Transverse colon (tissue), 3 donors: Measurements from ENCODE around the gene SLAMF1.

Experiments
- CTCF ChIP-seq, 5 experiments: fragments of 200-600 bp in 3 of 5; fragments of 450-650 bp in 2 of 5; sonication (generic) in 3 of 5; IDR thresholded peaks; 1 replicate in 2 of 5; 2 replicates in 3 of 5; pipeline ENCODE4 v1.5.1; 2016 to 2017; ENCODE audit warnings: antibody characterized with exemption in 5 of 5, inconsistent platforms in 3 of 5, mild to moderate bottlenecking in 2 of 5, moderate library complexity in 1 of 5
- EP300 ChIP-seq: sonication (generic); formaldehyde crosslinking; IDR thresholded peaks from one replicate; pipeline ENCODE4 v1.6.1; 2017; ENCODE audit warnings: antibody characterized with exemption, low read depth

- TF ChIP-seq CTCF (IDR thresholded peaks at IDR 0.05) (no peak), EP300 (no peak)
Measured at GRCh38 chr1:160671603-160672517, 25.0 kb upstream of the SLAMF1 start.
